HG02623 (cell line): ENCODE results near the gene HDAC4.

Experiments
- ATAC-seq: cut with Tn5 transposase; IDR thresholded peaks from one replicate; pipeline ENCODE4 v1.9.1; 2021; ENCODE audit warnings: moderate library complexity; ENCODE audit not compliant: unreplicated experiment

Gene HDAC4

DNA sequence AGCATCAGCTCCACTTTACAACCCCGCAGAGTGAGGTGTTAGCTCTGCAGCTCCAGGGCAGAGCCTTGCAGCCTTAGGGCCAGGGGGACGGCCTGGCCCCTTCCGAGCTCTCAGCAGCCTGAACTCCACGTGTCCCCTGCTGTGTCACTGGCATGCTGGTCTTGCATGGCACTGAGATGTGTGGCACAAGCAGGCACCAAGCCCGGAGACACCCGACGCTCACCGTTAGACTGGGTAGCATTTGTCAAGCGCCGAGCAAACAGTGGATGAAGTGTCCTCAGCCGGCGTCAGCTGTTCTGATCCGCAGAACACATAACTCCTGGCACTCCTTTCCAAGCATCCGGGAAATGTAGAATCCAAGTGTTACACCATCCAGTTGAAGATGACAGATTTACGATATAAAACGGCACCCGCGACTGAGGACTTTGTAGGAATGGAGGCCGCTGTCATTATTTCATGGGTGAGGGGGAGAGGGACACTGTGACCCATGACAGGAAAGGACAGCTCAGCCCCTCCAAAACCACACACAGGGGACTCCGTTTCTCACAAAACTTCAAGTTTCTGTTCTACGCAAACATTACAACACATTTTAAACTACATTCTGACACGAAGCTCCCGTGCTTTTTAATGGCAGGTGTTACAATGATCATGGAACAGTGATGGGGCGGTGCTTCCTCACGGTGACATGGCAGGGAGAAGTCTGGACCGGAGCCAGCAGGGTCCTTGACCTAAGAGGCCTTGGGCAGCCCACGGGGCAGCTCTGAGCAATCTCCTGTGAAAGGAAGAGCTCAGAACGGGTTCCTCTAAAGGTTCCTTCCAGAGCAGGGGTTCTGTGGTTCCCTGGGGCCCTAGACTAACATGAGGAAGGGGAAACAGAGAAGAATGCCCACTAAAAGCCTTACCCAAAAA, 89.4 kb downstream of the HDAC4 start:
- ATAC-seq, result no peak

DNA sequence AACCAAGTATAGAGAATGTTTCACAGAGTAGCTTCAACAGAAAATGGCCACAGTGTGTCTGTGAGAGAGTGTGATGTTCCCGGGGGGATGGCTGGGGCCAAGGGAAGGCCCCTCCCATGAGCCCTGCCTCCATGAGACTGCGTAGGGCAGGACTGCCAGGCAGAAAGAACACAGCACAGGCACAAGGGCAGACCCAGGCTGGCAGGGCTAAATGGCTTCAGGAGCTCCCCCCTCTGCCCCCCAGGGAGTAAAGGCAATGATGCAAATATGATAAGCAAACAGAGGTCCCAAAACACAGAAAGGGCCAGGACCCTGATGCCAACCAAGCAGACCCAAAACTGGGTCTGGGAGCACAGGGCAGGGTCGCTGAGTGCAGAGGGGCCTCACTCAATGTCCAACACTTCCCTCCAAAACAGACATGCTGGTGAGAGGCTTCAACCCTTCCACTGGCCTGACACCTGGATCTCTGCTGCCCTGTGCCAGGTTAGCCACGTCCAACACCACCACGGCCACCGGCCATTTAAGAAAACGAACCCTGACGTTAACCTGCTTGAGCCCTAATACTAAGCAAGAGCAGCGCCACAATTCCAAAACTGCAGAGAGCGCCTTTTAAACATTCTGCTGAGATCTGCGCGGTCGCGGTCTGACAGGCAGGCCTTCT, 90.3 kb downstream of the HDAC4 start:
- no peak for ATAC-seq

DNA sequence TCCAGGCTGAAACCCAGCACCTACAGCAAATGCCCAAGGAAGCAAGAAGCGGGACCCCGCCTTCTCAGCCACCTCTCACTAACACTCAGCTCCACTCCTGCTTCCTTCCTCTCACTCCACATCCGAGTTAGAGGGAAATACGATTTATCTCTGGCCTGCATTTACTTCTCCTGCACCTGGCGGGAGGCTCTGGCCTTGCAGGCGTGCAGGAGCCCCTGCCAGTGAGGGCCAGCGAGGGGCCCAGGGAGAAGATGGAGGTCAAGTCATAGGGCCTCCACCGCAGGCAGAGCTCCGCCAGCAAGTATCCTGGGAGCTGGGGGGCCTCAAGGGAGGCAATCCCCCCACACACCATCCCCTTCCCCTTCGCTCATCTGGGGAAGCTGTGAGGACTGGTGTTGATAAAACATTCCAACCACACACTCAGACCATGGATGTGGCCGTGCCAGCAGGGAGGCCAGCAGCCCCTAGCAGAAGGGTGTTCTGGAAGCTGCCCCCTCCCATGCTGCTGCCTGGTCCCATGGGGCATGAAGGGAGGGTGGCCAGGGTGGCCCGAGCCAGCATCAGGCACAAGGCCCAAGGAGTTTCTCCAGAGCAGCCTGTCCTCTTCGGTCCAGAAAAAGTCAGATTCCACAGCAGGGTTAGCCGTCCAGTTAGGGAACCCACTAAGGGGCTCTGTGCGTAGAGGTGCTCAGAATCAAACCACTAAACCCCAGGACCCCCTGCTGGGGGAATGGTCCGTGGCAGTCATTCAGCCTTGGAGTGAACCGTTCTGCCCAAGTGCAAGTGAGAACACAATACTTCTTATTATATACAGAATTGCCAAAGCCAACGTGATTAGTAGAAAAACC, 91.2 kb downstream of the HDAC4 start:
- ATAC-seq, result no peak

DNA sequence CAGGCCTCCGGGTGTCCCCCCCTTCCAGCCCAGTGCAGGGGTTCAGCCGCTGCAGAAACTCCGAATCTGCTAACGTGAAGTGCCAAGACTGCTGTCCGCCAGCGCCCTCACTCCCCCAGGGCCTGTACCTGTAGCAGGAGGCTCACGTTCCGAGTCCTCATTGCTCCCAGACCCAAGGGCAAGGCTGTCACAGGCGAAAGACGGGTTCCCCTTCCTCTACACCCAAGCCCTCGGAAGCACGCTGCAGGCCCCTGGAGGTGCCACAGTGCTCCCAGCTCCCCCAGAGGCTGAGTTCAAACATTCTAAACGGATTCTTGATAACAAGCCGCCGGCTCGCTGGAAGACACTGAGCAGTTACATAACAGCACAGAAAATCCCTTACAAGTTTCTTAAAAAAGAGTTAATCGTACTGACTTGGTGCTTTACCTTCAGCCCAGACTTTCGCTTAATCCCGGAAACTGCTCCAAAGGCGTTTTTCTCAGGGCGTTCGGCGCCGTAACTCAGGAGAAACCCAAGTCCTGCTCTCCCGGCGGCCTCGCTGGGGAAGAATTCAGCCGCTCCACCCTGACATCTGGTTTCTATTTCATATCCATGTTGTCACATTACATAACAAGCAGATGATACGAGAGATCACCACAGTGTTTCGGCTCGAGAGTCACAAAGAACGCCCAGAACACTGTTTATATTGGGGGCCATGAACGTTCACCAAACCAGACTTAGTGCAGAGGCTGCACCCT, 92.0 kb downstream of the HDAC4 start:
- no peak for ATAC-seq

DNA sequence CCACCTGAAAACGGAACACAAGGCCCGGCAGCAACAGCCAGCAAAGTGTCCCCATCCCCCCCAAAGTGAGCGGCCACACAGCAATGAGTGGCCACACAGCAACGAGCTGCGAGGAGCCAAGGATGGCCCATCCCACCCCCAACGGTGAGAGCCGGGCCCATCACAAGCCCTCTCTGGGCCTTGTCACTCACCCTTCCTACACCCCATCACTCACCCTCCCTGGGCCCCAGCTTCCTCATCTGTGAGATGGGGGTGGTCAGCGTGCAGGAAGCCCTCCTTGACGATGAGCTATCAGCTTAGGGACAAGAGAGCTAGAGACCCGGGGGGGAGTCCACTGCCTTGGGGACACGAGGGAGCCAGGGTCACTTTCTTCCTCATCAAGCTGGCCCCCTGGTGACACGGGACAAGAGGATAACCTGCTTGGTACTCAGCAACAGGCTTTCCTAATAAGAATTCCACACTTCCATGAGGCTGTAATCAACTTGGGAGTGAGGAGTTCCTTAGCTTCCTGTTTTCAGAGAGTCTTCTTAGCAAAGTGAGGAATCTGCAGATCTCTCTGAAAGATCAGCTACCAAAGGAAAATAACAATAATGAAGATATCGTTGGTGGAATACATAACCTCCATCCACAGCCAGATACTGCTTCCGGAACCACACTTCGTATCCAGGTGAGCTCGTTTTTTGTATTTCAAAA, 92.8 kb downstream of the HDAC4 start:
- ATAC-seq, result no peak

DNA sequence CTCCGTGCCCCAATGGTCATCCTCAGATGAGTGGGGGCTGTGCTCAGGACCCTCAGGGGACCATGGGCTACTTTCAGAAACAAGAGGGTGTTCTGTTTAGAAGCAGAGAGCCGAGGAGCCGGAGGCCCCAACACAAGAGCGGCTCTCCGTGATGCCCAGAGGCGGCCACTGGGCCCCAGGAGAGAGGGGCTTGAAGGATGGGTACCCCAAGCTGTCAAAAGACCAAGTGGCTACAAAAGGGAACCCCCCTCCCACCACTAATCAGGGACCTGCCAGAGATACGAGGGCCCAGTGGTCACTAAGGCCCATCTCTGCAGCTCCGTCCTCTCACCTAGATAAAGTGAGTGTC, 93.6 kb downstream of the HDAC4 start:
- ATAC-seq, result no peak

DNA sequence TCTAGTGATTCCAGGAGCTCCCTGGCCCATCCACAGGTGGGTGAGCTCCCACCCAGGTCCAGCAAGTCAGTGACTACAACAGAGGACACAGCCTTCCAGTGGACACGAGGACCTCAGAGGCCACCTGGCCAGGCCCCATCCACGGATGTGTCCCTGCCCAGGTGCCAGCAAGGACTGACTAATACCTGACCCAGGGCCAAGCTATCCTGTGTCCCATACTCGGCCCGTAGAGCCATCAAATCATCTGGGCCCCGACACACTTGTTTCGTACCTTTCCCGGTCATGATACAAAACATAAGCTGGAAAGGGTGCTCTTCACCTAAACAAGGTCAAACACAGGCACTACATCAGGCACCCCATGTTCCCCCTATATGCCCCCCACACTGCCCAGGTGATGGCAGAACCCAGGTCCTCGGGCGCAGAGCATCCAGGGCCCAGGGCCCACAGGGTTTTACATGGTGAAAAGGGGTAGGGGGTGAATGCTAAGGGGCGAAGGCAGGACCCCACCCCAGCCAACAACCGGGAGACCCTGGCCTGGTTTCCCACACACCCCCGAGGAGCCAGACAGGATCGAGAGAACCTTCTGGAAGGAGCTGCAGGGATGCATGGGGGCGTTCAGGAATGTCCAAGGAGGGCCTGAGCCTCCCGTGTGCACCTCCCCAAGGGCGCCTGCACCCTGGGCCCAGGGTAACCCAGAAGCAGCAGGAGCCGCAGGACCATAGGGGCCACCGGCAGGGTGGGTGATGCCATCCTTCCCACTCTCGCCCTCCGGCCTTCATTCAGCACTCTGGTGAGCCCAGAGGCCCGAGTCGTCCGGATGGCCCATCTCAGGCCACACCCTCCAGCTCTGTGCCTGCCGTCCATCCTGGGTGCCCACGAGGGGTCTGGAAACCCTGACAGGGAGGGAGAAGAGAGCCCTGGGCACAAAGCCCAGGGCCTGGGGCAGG, 94.3 kb downstream of the HDAC4 start:
- no peak for ATAC-seq

DNA sequence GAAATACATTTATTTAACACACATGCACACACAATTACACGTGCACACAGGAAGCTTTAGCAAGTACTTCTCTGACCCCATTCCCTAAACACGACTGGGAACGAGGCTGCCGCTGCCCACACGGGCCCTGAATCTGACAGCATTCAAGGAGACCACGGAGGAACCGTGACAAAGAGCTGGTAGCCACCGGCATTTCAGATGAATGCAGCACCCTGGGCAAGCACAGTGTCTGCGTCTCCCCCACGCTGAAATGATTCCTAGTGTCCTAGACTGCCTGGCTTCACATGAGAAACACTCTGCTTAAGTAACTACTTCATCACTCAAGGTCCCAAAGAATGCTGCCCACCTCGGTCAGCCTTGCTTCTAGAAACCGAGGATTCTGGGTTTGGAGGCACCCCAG, 95.0 kb downstream of the HDAC4 start:
- no peak for ATAC-seq

DNA sequence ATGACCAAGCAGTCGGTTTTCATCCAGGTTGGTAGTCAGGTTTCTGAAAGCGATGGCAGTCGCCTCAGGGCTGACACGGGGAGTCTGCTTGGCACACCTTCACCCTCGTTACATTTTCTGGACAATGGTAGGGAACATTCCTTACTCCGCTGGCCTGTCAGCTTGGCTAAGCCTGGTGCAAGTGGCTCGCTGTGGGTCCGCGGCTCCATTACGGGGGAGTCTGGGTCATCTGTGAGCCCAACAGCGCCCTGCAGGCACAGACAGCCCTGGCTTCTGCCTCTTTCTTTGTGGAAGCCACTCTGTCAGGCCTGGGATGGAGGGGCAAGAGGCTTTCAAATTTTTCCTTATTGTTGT, 95.6 kb downstream of the HDAC4 start:
- no peak for ATAC-seq

DNA sequence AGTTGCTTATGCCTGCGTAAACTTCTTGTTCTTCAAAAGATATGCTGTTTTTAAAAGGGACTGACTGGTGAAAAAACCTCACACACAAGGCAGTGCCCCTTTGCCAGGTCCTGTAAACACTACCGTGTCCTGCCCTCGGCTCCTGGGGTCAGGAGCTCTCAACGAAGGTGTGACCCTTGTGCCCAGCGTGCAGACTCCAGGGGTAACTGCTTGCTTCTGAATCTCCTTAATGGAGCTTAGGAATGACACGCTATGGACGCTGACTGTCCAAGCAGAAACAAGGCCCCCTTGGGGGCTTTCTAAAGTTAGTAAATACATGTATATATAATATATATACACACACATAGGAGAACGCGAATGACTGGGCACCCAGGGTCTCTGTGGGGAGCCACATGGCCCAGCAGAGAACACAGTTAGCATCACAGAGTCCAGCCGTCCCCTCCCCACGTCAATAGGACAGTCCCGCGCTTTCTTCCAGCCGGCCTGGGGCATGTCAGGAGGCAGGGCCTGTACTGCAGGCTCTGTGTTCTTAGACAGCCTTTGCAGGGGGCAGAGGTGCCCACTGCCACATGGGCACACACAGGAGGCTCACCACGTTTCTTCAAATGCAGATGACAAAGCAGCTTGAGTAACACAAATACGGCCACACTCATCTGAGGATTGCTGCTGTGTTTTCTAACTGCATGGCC, 96.1 kb downstream of the HDAC4 start:
- ATAC-seq, result no peak

DNA sequence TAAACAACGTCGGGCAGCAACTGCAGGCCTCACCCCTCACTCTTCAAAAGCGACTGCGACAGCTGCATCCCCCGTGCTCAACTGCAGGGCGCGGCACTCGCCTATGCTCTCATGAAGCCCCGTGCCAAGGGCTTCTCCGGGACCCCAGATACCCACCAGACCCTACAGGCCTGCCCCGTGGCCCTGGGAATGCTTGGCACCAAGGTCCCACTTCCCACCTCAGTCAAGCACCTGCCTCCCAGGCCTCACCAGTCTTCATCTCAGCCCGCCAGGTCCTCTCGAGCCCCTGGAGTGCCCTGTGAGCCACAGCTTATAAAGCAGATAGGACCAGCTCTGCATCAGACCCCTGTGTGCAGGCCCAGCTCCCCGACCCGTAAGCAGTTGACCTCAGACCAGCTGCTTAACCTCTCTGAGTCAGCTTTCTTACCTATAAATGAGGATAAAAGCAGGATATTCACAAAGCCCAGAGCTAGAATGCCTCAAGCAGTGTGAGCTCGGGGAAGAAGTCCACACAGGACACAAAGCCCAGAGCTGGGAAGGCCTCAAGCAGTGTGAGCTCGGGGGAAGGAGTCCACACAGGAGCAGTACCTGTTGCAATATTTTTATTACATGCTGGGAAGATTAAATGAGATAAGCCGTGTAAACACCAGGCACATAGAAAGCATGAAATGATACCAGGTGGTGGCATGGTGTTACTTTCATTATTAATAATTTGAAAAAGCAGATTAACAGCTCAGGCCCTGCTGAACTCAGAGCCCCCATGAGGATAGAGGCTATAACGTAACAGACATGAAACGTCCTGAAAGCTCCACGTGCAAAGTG, 96.9 kb downstream of the HDAC4 start:
- no peak for ATAC-seq

DNA sequence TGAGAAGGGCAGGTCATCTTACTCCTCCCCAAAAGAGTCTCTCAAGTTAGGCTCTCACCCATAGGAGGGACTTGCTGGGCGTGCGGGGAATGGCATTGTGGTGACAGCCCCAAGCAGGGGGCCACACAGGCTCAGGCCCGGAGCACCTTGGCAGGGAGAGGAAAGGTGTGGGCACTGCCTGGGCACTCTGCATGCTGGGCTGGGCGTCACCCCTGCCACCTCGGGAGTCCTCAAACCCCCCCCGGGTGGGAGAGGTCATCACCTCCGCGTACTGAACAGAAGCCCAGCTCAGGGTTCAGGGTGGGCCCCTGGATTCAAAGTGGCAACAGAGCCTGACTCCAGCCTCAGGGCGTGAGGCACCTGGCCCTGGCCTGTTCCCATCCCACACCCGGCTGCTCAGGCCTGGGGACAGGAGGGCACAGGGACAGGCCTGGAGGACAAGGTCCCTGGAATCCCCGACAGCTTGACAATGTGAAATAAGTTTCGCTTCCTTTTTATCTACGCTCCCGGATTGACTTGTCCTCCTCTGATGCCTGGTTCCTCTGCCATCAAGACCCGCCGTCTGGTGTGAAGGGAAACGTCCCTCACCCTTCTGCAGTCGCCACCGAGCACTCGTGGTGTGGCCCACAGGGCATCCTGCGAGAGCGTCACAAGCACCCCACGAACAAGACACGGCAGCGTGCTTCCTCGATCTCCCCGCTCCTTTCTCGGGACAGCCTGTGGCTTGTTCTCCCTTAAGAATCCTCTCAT, 97.8 kb downstream of the HDAC4 start:
- ATAC-seq, result no peak

DNA sequence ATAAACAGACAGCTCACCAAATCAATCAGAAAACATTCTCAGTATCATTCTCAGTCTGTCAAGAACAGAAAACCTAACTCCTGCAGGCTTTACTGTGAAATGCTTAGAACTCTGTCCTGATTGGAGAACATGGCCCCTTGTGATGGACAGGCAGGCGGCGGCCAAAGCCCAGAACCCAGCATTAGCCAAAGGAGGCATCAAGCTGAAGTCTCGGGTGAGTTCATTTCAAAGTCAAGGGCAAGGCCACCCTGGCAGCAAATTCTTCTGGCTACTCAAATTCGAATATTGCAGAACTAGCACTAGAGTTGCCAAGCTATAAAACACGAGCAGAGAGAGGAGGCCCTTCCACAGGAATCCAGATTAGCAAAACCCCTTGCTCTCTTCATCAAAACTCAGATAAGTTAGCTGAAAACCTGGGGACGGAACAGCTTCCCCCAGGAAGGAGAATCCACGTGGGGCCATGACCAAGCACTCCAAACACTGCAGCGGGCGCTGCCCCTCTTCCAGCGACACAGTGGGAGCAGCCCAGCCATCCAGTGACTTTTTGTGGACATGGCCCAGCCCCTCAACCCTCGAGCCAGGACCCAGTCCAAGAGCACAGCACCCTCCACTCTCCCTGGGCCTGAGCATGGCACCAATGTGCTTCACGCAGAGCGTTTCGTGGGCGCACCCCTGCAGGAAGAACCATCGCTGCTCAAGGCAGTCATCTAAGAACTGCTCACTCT, 98.6 kb downstream of the HDAC4 start:
- no peak for ATAC-seq

DNA sequence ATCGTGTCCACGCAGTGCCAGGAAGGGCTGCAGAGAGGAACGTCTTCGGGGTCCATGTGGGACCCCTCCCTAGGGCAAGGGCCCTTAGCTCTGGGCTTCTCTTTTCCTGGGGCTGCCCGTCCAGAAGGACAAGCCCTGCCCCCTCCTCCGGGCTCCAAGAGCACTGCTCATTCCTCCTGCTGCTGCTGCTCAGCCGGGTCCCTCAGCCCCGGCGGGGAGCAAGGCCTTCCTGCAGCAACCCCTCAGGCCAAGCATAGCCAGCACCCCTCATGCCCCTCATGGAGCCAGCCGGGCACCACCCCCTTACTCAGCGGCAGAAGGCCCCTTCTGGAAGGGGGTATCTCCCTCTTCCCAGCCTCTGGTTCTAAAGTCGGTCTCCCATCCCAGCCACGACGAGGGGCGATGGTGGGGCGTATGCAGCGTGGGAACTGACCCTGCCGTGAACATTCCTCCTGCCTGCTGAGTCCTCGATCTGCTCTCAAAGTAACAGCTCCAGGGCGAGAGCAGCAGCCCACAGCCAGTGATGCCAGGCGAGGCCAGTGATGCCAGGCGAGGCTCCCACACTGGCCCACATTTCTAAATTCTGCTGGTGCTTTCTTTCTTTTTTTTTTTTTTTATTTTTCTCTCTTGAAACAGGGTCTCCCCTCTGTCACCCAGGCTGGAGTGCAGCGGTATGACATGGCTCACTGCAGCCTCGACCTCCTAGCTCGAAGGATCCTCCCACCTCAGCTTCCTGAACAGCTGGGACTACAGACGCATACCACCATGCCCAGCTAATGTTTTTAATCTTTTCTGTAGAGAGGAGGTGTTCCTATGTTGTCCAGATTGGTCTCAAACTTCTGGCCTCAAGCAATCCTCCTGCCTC, 99.7 kb downstream of the HDAC4 start:
- ATAC-seq, result no peak

DNA sequence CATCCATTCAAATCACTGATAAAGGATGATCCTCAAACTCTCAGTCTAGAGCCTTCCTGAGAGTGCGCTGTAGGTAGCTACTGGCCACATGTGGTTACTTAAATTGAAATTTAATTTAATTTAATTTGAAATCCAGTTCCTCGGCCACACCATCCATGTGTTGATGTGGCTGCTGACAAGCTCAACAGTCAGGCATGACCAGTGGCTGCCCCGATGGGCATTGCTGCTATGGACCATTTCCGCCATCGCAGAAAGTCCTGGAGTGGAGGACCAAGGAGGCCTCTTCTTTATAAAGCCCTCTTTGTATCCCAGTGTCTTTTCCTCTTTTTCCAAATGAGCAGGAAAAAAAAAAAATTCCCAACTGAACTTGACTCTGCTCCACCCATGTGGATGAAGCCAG, 100.6 kb downstream of the HDAC4 start:
- no peak for ATAC-seq
